Globus pallidus (tissue), 1 donor: ENCODE results near the gene CACNB1.
"Not testable (repeated sequence)": the region's sequence is repeated elsewhere in the genome, so short reads cannot be mapped to it uniquely, and the experiment has no call there.

Experiments
- DNase-seq: peaks from one replicate; pipeline ENCODE4 v3.0.0-alpha.2; 2015; ENCODE audit warnings: low spot score

The CACNB1 gene

GRCh38 chr17:39174920-39175694, 22.4 kb downstream of the CACNB1 start:
- DNase-seq, result peak; percentile 46

- no peak for DNase-seq
These were observed 23.8 kb downstream of the CACNB1 start for GRCh38 chr17:39173526-39174274.

DNA sequence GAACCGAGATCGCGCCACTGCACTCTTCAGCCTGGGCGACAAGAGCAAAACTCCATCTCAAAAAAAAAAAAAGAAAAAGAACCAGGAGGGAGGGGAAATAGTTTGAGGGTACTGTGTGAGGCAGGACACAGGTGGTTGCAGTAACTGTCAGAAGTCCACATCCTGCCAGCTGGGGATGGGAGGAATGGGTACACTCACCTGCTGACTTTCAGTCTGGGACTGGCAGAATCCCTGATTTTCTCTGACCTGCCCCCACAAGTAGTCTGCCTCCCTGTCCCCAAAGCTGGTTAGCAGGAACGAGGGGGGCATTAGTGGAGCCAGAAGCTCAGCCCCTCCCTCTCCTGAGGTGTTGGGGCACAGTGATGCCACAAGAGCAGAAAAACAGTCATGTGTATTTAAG, 24.4 kb downstream of the CACNB1 start:
- no peak for DNase-seq

DNA sequence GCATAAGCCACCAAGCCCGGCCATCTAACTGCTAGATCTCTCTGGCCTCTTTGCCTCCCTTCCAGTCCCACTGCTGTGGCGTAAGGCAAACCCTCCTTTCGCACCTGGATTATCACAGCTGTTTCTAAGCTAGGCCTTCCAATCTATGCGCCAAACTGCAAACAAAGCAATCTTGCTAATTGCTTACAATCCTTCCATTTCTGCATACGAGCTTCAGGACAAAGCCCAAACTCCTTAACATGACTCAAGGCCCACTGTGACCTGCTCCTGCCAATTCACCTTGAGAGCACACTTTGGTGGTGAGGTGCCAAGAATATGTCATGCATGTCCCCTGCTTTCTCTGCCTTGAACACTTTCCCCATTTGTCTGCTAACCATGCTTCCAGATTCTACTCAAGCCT, 25.5 kb downstream of the CACNB1 start:
- DNase-seq, result no peak

DNA sequence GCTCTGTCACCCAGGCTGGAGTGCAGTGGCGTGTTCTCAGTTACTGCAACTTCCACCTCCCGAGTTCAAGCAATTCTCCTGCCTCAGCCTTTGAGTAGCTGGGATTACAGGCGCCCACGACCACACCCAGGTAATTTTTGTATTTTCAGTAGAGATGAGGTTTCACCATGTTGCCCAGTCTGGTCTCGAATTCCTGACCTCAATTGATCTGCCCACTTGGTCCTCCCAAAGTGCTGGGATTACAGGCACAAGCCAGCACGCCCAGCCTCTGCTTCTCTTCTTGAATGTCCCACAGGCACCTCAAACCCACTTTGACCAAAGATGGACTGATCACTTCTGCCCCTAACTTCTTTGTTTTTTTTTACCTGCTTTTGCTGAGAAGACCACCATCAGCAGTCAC, 26.9 kb downstream of the CACNB1 start:
- no peak for DNase-seq

- DNase-seq, result no peak
These were observed 27.4 kb downstream of the CACNB1 start for GRCh38 chr17:39170109-39170508.

GRCh38 chr17:39169518-39169917, 28.0 kb downstream of the CACNB1 start:
- no peak for DNase-seq

DNA sequence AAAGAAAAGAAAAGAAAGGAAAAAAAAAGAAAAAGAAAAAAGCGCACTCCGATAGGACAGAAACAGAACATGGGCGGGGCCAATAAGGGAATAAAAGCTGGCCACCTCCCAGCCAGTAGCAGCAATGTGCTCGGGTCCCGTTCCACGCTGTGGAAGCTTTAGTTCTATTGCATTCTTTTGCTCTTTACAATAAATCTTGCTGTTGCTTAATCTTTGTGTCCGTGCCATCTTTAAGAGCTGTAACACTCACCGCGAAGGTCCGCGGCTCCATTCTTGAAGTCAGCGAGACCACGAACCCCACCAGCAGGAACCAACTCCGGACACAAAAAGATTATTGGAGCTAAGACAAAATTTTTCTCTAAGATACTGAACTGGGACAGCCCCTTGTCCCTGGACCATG, 28.4 kb downstream of the CACNB1 start:
- no peak for DNase-seq

GRCh38 chr17:39168503-39168902, 29.0 kb downstream of the CACNB1 start:
- DNase-seq, result not testable (repeated sequence)

DNA sequence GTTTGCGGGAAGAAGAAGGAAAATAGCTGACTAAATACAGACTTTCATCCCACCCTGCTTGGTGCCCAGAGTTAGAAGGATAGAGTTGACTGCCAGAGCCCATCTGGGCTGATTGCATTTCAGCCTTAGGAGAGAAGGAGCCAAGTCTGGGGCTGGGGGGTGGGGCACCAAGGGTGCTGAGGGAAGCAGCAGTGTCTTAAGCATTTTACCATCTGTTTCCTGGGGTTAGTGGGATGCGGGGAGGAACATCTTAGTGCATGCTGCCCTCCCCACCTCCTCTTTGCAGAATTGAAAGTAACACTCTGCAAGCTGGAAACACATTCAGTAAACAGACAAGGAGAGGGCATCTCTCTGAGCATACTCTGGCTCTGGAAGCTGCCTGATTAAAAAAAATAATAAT, 30.0 kb downstream of the CACNB1 start:
- peak; percentile 68 for DNase-seq

GRCh38 chr17:39166437-39167335, 30.8 kb downstream of the CACNB1 start:
- no peak for DNase-seq

- no peak for DNase-seq
These were observed 31.6 kb downstream of the CACNB1 start, which contains the start of gene ARL5C for GRCh38 chr17:39165841-39166349. Gene ARL5C (minus strand): TSS chr17:39166161. CDS start chr17:39165760, 401 bp downstream.

- DNase-seq, result no peak
These were observed 32.2 kb downstream of the CACNB1 start for GRCh38 chr17:39165178-39165840.

GRCh38 chr17:39164675-39165143, 32.8 kb downstream of the CACNB1 start:
- peak; percentile 69 for DNase-seq

- no peak for DNase-seq
These were observed 35.5 kb downstream of the CACNB1 start for GRCh38 chr17:39161962-39162361.

- no peak for DNase-seq
These were observed 38.8 kb downstream of the CACNB1 start for GRCh38 chr17:39158623-39159022.

GRCh38 chr17:39156491-39156890, 41.0 kb downstream of the CACNB1 start:
- no peak for DNase-seq

- no peak for DNase-seq
These were observed 41.8 kb downstream of the CACNB1 start for GRCh38 chr17:39155654-39156053.

DNA sequence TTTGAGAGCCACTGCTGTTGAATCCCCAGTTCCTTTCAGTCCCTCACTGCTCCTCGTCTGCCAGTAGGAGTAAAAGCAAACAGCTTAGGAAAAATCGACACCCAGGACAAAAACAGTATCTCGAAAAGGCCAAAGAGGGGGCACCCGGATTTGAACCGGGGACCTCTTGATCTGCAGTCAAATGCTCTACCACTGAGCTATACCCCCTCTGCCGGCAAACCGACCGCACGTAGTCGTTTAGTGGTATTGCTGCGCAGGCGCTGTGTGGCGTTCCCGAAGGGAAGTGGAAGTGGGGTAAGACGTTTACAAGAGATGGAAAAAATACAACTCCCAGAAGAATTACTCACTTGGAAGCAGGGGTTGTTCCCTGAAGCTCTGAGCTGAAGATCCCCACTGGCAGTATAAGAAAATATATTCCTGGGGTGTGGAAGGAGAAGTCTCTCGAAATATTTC, 43.8 kb downstream of the CACNB1 start:
- peak; percentile 91 for DNase-seq

- no peak for DNase-seq
These were observed 45.3 kb downstream of the CACNB1 start for GRCh38 chr17:39151943-39152818.
